Endothelial cell of umbilical vein (primary cell): ENCODE measurements around the gene UNC5B. TPM values are rescaled to one million over a fixed set of nuclear protein-coding genes. Genes with fewer than 3 reads are reported as not detected.

ENCODE experiments used
- BruUV-seq: library from RNA; stranded (reverse); fragments of 400-500 nt; replicated peaks from 2 replicates; lab custom pipeline; 2021; lab: Mats Ljungman, UMichigan
- CTCF ChIA-PET: fragments of 300-600, 350-600 bp; sonication (Branson Sonifier 250); formaldehyde crosslinking; loops from one replicate; lab custom pipeline; 2021; ENCODE audit warnings: antibody characterized with exemption, inconsistent platforms; lab: Charles Lee
- POLR2A ChIA-PET: fragments of 300-600, 350-600 bp; sonication (Branson Sonifier 250); formaldehyde crosslinking; loops from one replicate; lab custom pipeline; 2021; ENCODE audit warnings: antibody characterized with exemption, inconsistent platforms; lab: Charles Lee
- DNase-seq: peaks from one replicate; pipeline ENCODE4 v3.0.0-alpha.2; 2011; ENCODE audit warnings: low read depth, low spot score
- FAIRE-seq: peaks from 2 replicates; lab custom pipeline; 2011; peaks lifted over from hg19 to GRCh38; lab: Jason Lieb, UNC
- H2AFZ ChIP-seq: 2 replicates; pipeline ENCODE4 v1.6.0; 2012; ENCODE audit warnings: low read depth, low read length, control low read depth, inconsistent platforms
- H3K27ac ChIP-seq: 2 replicates; pipeline ENCODE4 v1.5.1; 2011; ENCODE audit warnings: low read depth, mild to moderate bottlenecking, control low read depth, low read length, moderate library complexity; ENCODE audit not compliant: insufficient read depth
- H3K27me3 ChIP-seq, 2 experiments: 2 replicates each; pipeline versions ENCODE4 v1.6.0 to v1.6.1; 2011; ENCODE audit warnings: low read length in 2 of 2, mixed read lengths in 1 of 2; ENCODE audit not compliant: control insufficient read depth in 2 of 2, insufficient read depth in 2 of 2
- H3K36me3 ChIP-seq, 2 experiments: 2 replicates in 1 of 2; 3 replicates in 1 of 2; pipeline ENCODE4 v1.5.1; 2011; ENCODE audit warnings: low read length in 2 of 2, mild to moderate bottlenecking in 1 of 2, moderate library complexity in 1 of 2; ENCODE audit not compliant: control insufficient read depth in 2 of 2, insufficient read depth in 2 of 2; ENCODE audit errors: extremely low read depth in 1 of 2
- H3K4me1 ChIP-seq: 3 replicates; pipeline ENCODE4 v1.5.1; 2011; ENCODE audit warnings: mild to moderate bottlenecking, low read length; ENCODE audit not compliant: control insufficient read depth, insufficient read depth; ENCODE audit errors: extremely low read depth
- H3K4me2 ChIP-seq: 2 replicates; pipeline ENCODE4 v1.6.1; 2011; ENCODE audit warnings: low read length, control low read depth, mixed read lengths; ENCODE audit not compliant: insufficient read depth
- H3K4me3 ChIP-seq, 3 experiments: fragments of 200-600 bp in 1 of 3; sonication (generic), shearing (Covaris generic) in 1 of 3; replicated peaks in 1 of 3; 2 replicates each; pipeline ENCODE4 v1.5.1; 2011 to 2016; ENCODE audit warnings: control low read depth in 3 of 3, low read length in 3 of 3, mild to moderate bottlenecking in 2 of 3, inconsistent platforms in 1 of 3, low read depth in 1 of 3, moderate library complexity in 1 of 3; ENCODE audit not compliant: insufficient read depth in 1 of 3
- H3K79me2 ChIP-seq: 2 replicates; pipeline ENCODE4 v1.6.0; 2012; ENCODE audit warnings: low read length, inconsistent platforms; ENCODE audit not compliant: control insufficient read depth, insufficient read depth
- H3K9ac ChIP-seq: replicated peaks from 2 replicates; pipeline ENCODE3; 2011; ENCODE audit warnings: low read length, control low read depth; ENCODE audit not compliant: insufficient read depth; ENCODE audit errors: extremely low read depth
- H3K9me1 ChIP-seq: replicated peaks from 3 replicates; pipeline ENCODE4 v1.6.0; 2011; ENCODE audit warnings: mild to moderate bottlenecking, low read length; ENCODE audit not compliant: control insufficient read depth, insufficient read depth; ENCODE audit errors: extremely low read depth
- H3K9me3 ChIP-seq: replicated peaks from 2 replicates; pipeline ENCODE4 v1.5.1; 2012; ENCODE audit warnings: low read length, inconsistent platforms; ENCODE audit not compliant: control insufficient read depth, insufficient read depth
- H4K20me1 ChIP-seq: replicated peaks from 2 replicates; pipeline ENCODE3; 2011; ENCODE audit warnings: mild to moderate bottlenecking, low read length; ENCODE audit not compliant: control insufficient read depth, insufficient read depth; ENCODE audit errors: extremely low read depth
- CTCF ChIP-seq, 2 donors: IDR thresholded peaks; 1 replicate in 1 of 2; 2 replicates in 1 of 2; pipeline ENCODE4 v1.5.1; 2011; ENCODE audit warnings: low read length in 2 of 2, mild to moderate bottlenecking in 2 of 2, moderate library complexity in 2 of 2, control low read depth in 1 of 2, inconsistent platforms in 1 of 2, low read depth in 1 of 2; ENCODE audit not compliant: insufficient read depth in 1 of 2; ENCODE audit errors: extremely low read depth in 1 of 2
- FOS ChIP-seq: IDR thresholded peaks from 2 replicates; pipeline ENCODE4 v1.6.1; 2011; ENCODE audit warnings: mild to moderate bottlenecking, low read length, moderate library complexity, borderline replicate concordance; ENCODE audit not compliant: insufficient read depth
- GATA2 ChIP-seq: IDR thresholded peaks from 2 replicates; pipeline ENCODE4 v1.7.0; 2011; ENCODE audit warnings: low read depth, mild to moderate bottlenecking, moderate library complexity, mixed read lengths, low read length; ENCODE audit not compliant: insufficient read length, insufficient read depth
- MAX ChIP-seq: IDR thresholded peaks from 2 replicates; pipeline ENCODE4 v1.6.1; 2011; ENCODE audit not compliant: insufficient read depth, insufficient read length
- POLR2AphosphoS5 ChIP-seq: IDR thresholded peaks from 2 replicates; pipeline ENCODE4 v1.6.1; 2012; ENCODE audit warnings: low read depth, mild to moderate bottlenecking, control low read depth, low read length, moderate library complexity; ENCODE audit not compliant: insufficient read depth
- dilution Hi-C: fragments of 300-500 bp; cut with MboI; formaldehyde crosslinking; loops from one replicate; pipeline ENCODE4 v1.15.0; 2019; ENCODE audit warnings: low sequenced_read_pairs; ENCODE audit not compliant: extremely low pct_ligation_motif_present
- intact Hi-C: fragments of 100-400 bp; cut with micrococcal nuclease; formaldehyde crosslinking; loops from one replicate; pipeline ENCODE4 v1.10.0; 2022
- polyA plus RNA-seq, 4 experiments: library from polyadenylated mRNA; depleted of rRNA in 3 of 4; stranded (reverse) in 3 of 4; unstranded in 1 of 4; fragments of >200 nt; gene quantifications; 2 replicates each; pipeline versions ENCODE4 v1.2.1 to v1.2.3, GENCODE V29; 2011 to 2012; ENCODE audit warnings: missing spikeins in 1 of 4
- total RNA-seq: library from RNA; stranded (reverse); gene quantifications from 2 replicates; pipeline ENCODE4 v1.2.3, GENCODE V29; 2021

The UNC5B gene
- total and polyA plus RNA-seq, 2 donors (not counting 3 experiments of a cell fraction or from before 2014, with no cell fraction given): 0.39 to 2.5 TPM

- DNase-seq: peak; percentile 30
- Histone ChIP-seq H3K36me3 (no peaks in the 10 kb centered on the region), H3K27me3 (peaks cover 0 to 10% of the 10 kb centered on the region in 2 experiments), H3K9ac (no peak overlapping the region), H3K79me2 (no peaks in the 10 kb centered on the region), H3K9me3 (no peaks in the 10 kb centered on the region), H3K4me3 (no peak overlapping the region), H4K20me1 (no peaks in the 10 kb centered on the region), H3K9me1 (no peaks in the 10 kb centered on the region), H3K4me1 (peaks cover 28% of the 10 kb centered on the region), H3K27ac (no peak overlapping the region), H2AFZ (no peak overlapping the region), H3K4me2 (no peak overlapping the region)
- ChIA-PET CTCF (interaction anchor here (1.1 to 2.8 kb wide), 13 partner anchors 14 to 316 kb away, joined by 3 to 19 read pairs (median 5); partner anchors contain the start of gene UNC5B), POLR2A (no interaction called here)
- intact Hi-C loops: no loop called here
- peak; percentile 82 for FAIRE-seq
- dilution Hi-C loops: no loop called here
- TF ChIP-seq POLR2AphosphoS5: peak; percentile 68
- no peak for TF ChIP-seq MAX
- TF ChIP-seq FOS: no peak
- BruUV-seq: no TSS peak
Measured at GRCh38 chr10:71239946-71240795, 27.8 kb downstream of the UNC5B start.

GRCh38 chr10:71241114-71241829, 28.9 kb downstream of the UNC5B start:
- Histone ChIP-seq H3K27me3 (peaks cover 0 to 8% of the 10 kb centered on the region in 2 experiments), H3K4me3 (no peak overlapping the region), H3K4me2 (no peak overlapping the region), H3K27ac (no peak overlapping the region), H3K9me3 (no peaks in the 10 kb centered on the region), H4K20me1 (no peaks in the 10 kb centered on the region), H3K9me1 (no peaks in the 10 kb centered on the region), H3K4me1 (peaks cover 27% of the 10 kb centered on the region), H2AFZ (no peak overlapping the region), H3K36me3 (no peaks in the 10 kb centered on the region), H3K79me2 (no peaks in the 10 kb centered on the region), H3K9ac (no peak overlapping the region)
- ChIA-PET CTCF (interaction anchor here (0.9 to 2.8 kb wide), 15 partner anchors 11 to 317 kb away, joined by 3 to 19 read pairs (median 5); partner anchors contain the start of gene UNC5B), POLR2A (interaction anchor here (0.6 kb wide), 1 partner anchor 29 kb away, joined by 3 read pairs; no protein-coding TSS in a partner anchor)
- no peak for FAIRE-seq
- DNase-seq: peak; percentile 53
- no TSS peak for BruUV-seq
- intact Hi-C loops: no loop called here
- peak; percentile 94 for TF ChIP-seq GATA2
- no peak for TF ChIP-seq CTCF (IDR thresholded peaks at IDR 0.05; ENCODE audit: extremely low read depth in 1 of 2, insufficient read depth in 1 of 2, low read depth in 1 of 2, low read length in 2 of 2)
- dilution Hi-C loops: no loop called here
